ENCODE measurements around the gene ANKRD1. TPM values are rescaled to one million over a fixed set of nuclear protein-coding genes. Genes with fewer than 3 reads are reported as not detected.
A peak's percentile ranks its signal among the peaks of the same experiment; 100 is the strongest.

ANKRD1 gene
- total and polyA plus RNA-seq, 2 of the 8 experiments (the other 6 are each of a cell fraction or from before 2014, with no cell fraction given), result 0.03 TPM; not detected in 1

GRCh38 chr10:90920986-90921666 lies at the start of gene ANKRD1 (continued):
- TF ChIP-seq NANOG (IDR thresholded peaks at IDR 0.05; ENCODE audit: insufficient read depth, low read depth, low read length, poor library complexity, severe bottlenecking), result no peak
- no peak for TF ChIP-seq SIRT6 (IDR thresholded peaks at IDR 0.05; ENCODE audit: low read length)
- TF ChIP-seq POLR2AphosphoS5 (IDR thresholded peaks at IDR 0.05; ENCODE audit: low read depth, low read length), result no peak
- no peak for TF ChIP-seq EGR1 (IDR thresholded peaks at IDR 0.05; ENCODE audit: borderline replicate concordance, low read depth, low read length)
- TF ChIP-seq PHF8 (conservative IDR thresholded peaks at IDR 0.05; ENCODE audit: low read depth, low read length), result no peak
- TF ChIP-seq USF2 (IDR thresholded peaks at IDR 0.05; ENCODE audit: low read length), result no peak
- peak; percentile 81 to 83; a peak in 2 of 4 replicates for TF ChIP-seq SIN3A (conservative IDR thresholded peaks at IDR 0.05 in 1 of 2, IDR thresholded peaks at IDR 0.05 in 1 of 2; ENCODE audit: low read depth in 1 of 2, low read length in 2 of 2)
- TF ChIP-seq SP2 (IDR thresholded peaks at IDR 0.05; ENCODE audit: low read length), result no peak
- TF ChIP-seq GTF2F1 (IDR thresholded peaks at IDR 0.05; ENCODE audit: borderline replicate concordance, low read depth, low read length), result no peak
- TF ChIP-seq SUZ12 (IDR thresholded peaks at IDR 0.05; ENCODE audit: low read length), result peak; percentile 47; the same call in 1 of the 2 replicates
- peak; percentile 6 for TF ChIP-seq EZH2 (IDR thresholded peaks at IDR 0.05; ENCODE audit: low read depth, low read length, severe bottlenecking)
- no peak for TF ChIP-seq BRCA1 (IDR thresholded peaks at IDR 0.05; ENCODE audit: low read depth, low read length)
